Spleen (tissue), 7 donors: ENCODE results near the gene CLDND1.

ENCODE experiments used
- POLR2A ChIP-seq, 3 donors: fragments of 450-650 bp; IDR thresholded peaks; one replicate each; pipeline ENCODE4 v1.5.1; 2017; ENCODE audit warnings: antibody characterized with exemption in 3 of 3, mild to moderate bottlenecking in 1 of 3
- POLR2AphosphoS5 ChIP-seq, 3 donors: sonication (generic); formaldehyde crosslinking; IDR thresholded peaks; one replicate each; pipeline ENCODE4 v1.5.1; 2017; ENCODE audit warnings: antibody characterized with exemption in 3 of 3
- TF ChIP-seq, protein P1 (sequence below), 11 experiments: fragments of 200-600 bp in 7 of 11; fragments of 450-650 bp in 4 of 11; sonication (generic) in 4 of 11; IDR thresholded peaks in 8 of 11; conservative IDR thresholded peaks in 3 of 11; 1 replicate in 7 of 11; 2 replicates in 4 of 11; pipeline versions ENCODE4 v1.4.0 to v1.8.0; 2016 to 2021; ENCODE audit warnings: antibody characterized with exemption in 11 of 11, inconsistent platforms in 4 of 11, mild to moderate bottlenecking in 1 of 11
- donor health status: DM: no; HTN: no; CAD: no; lungs with moderate emphysema.
- donor health status: DM: no; HTN: no; CAD: no.
- donor health status: DM: no; HTN: no; CAD: no.

DNA sequence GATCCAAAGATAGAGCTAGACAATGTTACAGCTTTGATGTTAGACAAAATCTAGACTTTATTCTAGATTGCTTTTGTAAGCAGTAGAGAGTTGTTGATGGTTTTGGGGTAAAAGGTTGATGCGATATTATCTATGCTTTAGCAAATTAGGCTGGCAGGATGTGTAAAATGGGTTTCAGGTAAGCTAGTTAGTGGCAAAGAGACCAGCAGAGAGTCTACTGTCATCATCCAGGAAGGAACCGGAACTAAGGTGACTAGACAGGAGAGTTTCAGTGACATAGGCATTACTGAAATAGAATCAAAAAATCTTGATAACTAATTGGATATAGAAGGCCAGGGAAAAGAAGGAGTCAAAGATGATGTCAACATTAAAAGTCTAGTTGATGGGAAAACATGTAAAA, 14.1 kb downstream of the CLDND1 start:
- TF ChIP-seq, protein P1, sequence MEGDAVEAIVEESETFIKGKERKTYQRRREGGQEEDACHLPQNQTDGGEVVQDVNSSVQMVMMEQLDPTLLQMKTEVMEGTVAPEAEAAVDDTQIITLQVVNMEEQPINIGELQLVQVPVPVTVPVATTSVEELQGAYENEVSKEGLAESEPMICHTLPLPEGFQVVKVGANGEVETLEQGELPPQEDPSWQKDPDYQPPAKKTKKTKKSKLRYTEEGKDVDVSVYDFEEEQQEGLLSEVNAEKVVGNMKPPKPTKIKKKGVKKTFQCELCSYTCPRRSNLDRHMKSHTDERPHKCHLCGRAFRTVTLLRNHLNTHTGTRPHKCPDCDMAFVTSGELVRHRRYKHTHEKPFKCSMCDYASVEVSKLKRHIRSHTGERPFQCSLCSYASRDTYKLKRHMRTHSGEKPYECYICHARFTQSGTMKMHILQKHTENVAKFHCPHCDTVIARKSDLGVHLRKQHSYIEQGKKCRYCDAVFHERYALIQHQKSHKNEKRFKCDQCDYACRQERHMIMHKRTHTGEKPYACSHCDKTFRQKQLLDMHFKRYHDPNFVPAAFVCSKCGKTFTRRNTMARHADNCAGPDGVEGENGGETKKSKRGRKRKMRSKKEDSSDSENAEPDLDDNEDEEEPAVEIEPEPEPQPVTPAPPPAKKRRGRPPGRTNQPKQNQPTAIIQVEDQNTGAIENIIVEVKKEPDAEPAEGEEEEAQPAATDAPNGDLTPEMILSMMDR (IDR thresholded peaks at IDR 0.05 in 8 of 11, conservative IDR thresholded peaks at IDR 0.05 in 3 of 11) = no peak
- TF ChIP-seq POLR2A (IDR thresholded peaks at IDR 0.05) (no peak), POLR2AphosphoS5 (IDR thresholded peaks at IDR 0.05) (no peak)
